Activated CD8-positive, alpha-beta memory T cell treated with anti-CD3 and anti-CD28 coated beads for 24 hours (primary cell): Measurements from ENCODE around the gene LINC01488.

Source experiments
- DNase-seq: peaks from one replicate; pipeline ENCODE4 v3.0.0-alpha.2; 2020

Gene LINC01488

DNA sequence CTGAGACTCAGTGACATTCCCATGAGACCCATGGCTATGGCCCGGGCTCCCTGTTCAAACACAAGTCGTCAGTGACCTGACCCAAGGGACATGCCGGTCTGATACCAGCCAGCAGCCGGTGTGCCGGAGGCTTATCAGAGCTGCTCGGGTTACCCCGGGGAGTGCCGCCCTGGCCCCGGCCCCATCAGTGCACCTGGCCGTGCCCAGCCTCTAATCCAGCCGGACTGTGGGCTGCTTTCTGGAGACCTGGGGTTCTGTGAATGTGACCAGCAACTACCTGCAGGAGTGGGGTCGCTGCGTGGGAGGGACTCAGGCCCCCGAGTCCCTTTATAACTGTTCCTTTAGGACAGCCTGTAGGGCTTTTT, 52.7 kb downstream of the LINC01488 start:
- no peak for DNase-seq

DNA sequence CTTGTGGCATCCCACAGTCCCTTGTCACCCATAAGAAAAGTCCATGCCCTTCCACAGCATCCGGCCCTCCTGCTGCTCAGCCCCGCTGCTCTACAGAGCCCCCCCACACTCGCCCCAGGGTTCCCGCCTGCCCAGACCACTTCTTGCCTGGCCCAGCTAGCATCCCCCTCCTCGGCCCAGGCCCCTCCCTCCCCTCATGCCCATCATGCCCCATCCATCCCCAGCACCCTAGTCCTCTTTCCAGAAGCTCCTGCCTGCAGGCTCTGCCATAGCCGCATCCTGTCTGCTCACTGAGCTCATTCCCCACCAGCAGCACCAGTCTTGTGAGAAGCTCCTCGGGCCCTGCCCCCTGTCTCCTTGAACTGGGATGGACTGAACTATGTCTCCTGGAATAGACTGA, 54.4 kb downstream of the LINC01488 start:
- DNase-seq = no peak

DNA sequence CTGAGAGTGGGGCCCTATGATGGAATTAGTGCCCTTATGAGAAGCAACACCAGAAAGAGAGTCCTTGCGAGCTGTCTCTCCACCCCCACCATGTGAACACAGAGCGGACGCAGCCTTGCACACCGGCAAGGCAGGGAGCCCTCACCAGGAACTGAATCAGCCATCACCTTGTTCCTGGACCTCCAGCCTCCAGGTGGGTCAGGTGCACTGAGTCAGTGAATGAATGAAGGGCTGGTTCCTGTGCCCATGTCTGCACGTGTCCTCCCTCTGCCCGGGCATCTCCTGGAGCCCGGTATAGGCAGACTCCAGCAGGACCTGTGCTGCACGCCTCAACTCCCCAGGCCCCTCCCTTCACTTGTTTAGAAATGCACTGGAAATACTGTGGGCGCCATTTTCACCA, 54.9 kb downstream of the LINC01488 start:
- no peak for DNase-seq

DNA sequence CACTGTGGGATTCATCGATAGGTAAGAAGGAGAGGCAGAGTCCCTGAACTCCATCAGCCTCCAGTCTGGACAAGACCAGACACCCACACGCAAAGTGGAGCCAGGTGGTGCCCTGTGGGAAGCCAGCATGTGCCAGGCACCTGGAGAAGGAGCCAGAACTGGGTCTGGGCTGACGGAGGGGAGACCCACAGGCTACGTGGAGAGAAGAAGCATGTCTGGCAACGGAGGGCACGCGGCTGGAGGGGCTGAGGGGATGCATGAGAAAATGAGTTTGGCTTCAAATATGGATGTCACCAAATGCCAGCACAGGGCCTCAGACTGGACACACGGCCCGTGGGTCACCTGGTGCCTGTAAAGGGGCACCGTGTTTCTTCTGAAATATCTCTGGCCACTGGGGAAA, 55.7 kb downstream of the LINC01488 start:
- no peak for DNase-seq

DNA sequence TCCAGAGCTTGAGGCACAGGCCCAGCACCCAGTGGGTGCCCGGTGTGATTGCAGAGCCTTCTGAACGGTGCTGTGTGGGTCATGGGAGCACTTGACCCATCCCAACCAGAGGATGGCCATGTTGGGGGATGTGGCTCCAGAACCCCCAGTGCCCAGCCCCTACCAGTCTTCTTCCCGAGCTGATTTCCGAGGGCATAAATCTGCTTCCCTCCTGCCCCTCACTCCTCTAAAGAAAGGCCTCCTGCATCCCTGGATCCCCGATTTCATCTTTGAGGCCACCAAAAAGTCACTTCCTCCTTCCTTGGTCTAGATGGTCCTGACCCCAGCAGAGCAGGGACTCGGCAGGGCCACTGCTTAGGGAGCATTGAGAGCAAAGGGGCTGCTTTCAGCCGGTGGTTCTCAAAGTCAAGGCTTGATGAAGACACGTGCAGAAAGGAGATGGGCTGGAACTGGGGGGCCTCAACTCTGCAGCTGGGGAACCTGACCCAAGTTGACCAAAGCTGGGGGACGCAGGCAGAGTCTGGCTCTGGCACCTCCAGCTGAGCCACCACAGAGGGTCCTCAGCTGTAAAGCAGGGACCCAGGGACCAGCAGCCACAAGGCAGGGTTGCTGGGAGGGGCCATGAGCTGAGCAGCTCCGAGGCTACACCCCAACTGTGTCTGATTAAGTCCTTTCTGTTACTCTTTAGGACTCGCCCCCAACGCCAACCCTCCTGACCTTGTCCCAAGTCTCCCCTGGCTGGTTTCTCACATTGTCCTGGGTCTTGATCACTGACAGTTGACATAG, 56.6 kb downstream of the LINC01488 start:
- no peak for DNase-seq

DNA sequence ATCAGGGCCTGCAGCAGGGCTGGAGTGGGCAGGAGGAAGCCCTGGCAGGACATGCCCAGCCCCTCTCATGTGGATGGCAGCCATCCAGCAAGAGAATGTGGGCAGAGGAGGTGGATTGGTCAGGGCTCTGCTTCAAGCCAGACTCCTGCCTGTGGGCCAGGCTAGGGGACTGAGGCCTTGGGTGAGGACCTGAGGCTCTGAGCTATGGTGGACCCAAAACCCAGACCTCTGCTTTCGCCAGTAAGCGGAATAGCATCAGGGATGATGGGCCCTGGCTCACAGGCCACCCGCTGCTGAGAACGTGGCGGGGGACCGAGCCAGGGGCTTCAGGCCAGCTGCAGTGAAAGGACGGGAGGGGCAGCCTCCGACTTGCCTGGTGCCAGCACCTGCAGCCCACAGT, 57.4 kb downstream of the LINC01488 start:
- no peak for DNase-seq

DNA sequence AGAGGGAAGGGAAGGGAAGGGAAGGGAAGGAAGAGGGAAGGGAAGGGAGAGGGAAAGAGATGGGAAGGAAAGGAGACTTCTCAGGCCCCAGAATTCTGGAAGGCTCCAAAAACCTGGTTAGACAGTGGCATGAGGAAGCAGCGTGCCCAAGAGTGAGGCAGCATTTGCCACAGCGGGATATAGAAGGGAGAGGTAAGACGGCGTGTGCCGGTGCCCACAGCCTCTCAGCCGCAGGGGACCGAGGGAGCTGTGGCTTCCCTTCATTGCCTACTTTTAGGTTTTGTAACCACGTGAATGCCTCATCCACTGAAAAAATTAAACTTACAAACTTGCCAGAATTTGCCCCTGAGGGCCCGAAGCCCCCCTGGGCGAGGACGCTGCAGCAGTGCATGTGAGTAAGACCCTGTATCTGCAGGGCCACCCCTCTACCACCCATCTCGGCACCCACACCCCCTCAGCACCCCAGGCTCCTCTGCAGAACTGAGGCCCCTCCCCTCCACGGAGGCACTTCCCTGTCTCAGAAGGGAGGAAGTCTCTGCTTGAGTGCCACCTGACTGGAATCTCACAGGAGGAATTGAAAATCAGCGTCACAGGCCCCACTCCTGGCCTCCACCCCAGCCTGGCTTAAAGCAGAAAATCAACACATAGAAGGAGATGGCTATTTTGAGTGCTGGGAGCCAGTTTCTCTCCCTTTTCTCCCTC, 58.1 kb downstream of the LINC01488 start:
- no peak for DNase-seq

DNA sequence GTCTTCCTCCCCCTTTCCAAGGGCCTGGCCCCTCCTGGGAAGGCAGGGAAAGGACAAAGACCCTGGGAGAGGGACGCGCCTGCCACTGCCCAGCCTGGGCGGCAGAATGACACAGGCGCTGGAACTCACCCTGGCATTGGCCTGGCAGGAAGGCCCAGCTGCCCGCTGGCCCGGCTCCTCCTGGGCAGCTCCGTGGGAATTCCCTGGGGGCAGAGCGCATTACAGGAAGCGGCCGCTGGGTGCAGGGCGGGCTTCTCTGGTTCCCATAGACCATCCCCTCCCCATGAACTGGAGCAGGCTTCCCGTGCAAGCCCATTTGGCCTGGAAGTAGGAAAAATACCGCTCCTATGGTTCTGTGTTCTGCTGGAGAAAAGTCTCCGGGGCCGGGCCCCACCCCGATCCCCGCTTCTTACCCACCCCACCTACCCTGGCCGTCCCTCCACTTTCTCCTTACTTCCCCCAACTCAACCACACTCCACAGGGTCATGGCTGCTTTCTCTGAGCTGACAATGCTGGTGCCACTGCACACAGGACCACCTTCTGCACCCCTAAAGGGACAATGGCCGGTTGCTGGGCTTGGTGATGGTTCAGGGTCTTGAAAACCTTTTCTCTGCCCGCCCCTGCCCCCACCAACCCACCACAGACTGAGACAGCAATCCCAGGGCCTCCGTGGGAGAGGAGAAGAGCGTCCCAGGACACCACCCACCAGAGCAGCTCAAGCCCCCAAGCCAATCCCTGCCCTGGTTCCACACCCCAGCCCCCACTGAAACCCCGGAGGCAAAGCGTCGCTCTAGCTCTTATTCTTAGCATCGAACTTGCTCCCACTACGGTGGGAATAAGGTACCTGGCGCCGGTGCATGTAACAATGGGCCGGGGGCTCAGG, 58.9 kb downstream of the LINC01488 start:
- DNase-seq = no peak

DNA sequence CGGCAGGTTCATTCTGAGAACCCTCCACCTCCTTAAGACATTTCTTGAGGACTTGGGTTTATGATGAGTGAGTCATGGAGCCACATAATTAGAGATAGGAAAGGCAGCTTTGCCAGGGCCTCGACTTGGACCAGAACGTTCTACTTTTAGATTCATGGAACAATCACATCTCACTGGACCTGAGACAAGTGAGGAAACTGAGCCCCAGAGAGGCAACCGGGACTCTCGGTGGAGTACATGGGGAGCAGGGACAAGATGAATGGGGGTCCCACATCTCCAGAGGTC, 59.5 kb downstream of the LINC01488 start:
- no peak for DNase-seq

DNA sequence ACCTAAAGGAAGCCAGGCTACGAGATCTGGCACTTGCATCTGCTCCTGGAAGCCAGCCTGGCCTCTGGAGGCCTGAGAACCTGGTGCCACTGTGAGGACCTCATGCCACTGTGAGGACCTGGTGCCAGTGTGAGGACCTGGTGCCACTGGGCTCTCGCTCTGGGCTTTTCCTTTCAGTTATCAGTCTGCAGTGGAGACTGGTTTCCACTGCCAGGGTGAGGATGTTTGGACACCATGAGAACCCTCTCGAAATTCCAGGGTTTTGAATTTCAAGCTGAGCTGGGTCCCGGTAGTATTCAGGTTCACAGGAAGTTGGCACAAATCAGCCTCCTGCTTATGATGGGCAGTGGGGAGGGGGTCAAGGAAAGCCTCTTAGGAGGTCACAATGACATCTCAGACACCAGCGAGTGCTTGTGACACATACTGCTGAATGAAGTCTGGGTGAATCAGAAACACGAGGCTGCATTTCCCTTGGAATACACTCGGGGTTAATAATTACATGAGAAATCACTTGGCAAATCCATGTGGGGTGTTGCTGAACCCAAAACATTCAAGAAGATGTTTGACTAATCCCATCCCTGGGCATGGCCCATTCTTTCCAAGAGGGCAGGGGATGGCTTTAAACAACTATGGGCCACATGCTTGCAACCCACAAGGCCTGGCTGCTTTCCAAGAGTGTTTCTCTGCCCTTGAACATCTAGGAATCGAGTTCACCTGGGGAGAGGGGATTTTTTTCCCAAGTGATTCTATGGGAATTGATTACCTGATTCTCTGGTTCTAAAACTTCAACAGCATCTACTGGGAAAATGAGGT, 60.2 kb downstream of the LINC01488 start:
- DNase-seq = no peak

DNA sequence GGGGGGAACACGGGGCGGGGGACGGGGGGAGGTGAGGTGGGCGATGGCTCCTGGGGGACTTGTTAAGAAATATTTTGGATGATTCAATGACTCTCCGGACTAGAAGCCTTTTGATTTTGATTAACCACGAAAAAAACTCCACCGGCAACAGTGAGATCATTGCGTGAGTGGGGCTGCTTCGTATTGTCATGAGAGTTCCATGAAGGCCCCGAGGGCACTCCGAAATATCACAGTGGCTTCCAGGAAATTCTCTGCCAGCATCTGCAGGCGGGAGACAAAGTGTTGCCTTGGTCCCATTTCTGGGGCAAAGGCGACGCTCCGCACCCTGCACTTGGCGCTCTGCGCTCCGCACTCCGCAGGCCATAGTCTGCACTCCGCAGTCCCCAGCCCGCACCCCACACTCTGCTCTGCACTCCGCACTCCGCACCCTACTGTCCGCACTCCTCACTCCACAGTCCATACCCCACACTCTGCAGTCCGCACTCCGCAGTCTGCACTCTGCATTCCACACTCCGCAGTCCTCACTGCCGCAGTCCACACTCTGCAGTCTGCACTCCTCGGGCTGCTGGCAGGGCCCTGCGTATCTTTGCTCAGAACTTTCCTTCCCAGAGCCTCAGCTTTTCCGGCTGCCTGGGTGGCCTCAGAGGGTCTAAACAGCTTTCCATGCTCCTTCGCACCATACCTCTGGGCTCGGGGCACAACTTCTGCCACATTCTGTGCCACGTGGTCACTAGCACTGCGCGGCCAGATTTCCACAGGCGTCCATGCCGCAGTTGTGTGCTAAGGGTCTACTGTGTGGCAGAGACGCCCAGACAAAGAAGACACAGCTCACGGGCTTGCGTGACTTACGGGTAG, 61.1 kb downstream of the LINC01488 start:
- no peak for DNase-seq
